Glutamatergic neuron (in vitro differentiated cells): ENCODE results near the gene MMD. TPM values are rescaled to one million over a fixed set of nuclear protein-coding genes. Genes with fewer than 3 reads are reported as not detected.

ENCODE experiments used
- DNase-seq: peaks from one replicate; pipeline ENCODE4 v3.0.0; 2022
- H3K27ac Mint-ChIP-seq: one replicate; pipeline ENCODE4 v1.8.0; 2020; ENCODE audit warnings: mild to moderate bottlenecking, mixed read lengths, inconsistent platforms; ENCODE audit not compliant: unreplicated experiment
- H3K27me3 Mint-ChIP-seq: one replicate; pipeline ENCODE4 v1.8.0; 2020; ENCODE audit warnings: mild to moderate bottlenecking, moderate library complexity, mixed read lengths, inconsistent platforms; ENCODE audit not compliant: unreplicated experiment
- H3K36me3 Mint-ChIP-seq: one replicate; pipeline ENCODE4 v1.8.0; 2020; ENCODE audit warnings: mild to moderate bottlenecking, mixed read lengths, inconsistent platforms; ENCODE audit not compliant: unreplicated experiment
- H3K4me1 Mint-ChIP-seq: one replicate; pipeline ENCODE4 v1.8.0; 2020; ENCODE audit warnings: mild to moderate bottlenecking, low read depth, mixed read lengths, inconsistent platforms; ENCODE audit not compliant: unreplicated experiment
- H3K4me3 Mint-ChIP-seq: one replicate; pipeline ENCODE4 v1.8.0; 2020; ENCODE audit warnings: mild to moderate bottlenecking, mixed read lengths, inconsistent platforms; ENCODE audit not compliant: unreplicated experiment
- H3K9me3 Mint-ChIP-seq: one replicate; pipeline ENCODE4 v1.8.0; 2020; ENCODE audit warnings: mild to moderate bottlenecking, moderate library complexity, mixed read lengths, inconsistent platforms; ENCODE audit not compliant: unreplicated experiment
- total RNA-seq: library from RNA; stranded (reverse); fragmentation: NEBNext Ultra II Directional; extraction: Animal tissue kit (Norgen Biotek cat#: 25700); gene quantifications from one replicate; pipeline ENCODE4 v1.2.1, GENCODE V29; 2021; ENCODE audit not compliant: unreplicated experiment
- TF ChIP-seq, protein P1 (sequence below): fragments of 200-600 bp; sonication (generic); IDR thresholded peaks from one replicate; pipeline ENCODE4 v1.5.0; 2021; ENCODE audit not compliant: partially characterized antibody, unreplicated experiment

Gene MMD
- total RNA-seq, 1 donor from 2014 or later, result 60.6 TPM

- no peak for DNase-seq
- Mint-ChIP-seq H3K27ac (no peak overlapping the region), H3K36me3 (peaks cover 4% of the 10 kb centered on the region), H3K4me1 (peaks cover 4% of the 10 kb centered on the region), H3K27me3 (peaks cover 2% of the 10 kb centered on the region), H3K9me3 (peaks cover 5% of the 10 kb centered on the region), H3K4me3 (no peak overlapping the region)
- TF ChIP-seq, protein P1, sequence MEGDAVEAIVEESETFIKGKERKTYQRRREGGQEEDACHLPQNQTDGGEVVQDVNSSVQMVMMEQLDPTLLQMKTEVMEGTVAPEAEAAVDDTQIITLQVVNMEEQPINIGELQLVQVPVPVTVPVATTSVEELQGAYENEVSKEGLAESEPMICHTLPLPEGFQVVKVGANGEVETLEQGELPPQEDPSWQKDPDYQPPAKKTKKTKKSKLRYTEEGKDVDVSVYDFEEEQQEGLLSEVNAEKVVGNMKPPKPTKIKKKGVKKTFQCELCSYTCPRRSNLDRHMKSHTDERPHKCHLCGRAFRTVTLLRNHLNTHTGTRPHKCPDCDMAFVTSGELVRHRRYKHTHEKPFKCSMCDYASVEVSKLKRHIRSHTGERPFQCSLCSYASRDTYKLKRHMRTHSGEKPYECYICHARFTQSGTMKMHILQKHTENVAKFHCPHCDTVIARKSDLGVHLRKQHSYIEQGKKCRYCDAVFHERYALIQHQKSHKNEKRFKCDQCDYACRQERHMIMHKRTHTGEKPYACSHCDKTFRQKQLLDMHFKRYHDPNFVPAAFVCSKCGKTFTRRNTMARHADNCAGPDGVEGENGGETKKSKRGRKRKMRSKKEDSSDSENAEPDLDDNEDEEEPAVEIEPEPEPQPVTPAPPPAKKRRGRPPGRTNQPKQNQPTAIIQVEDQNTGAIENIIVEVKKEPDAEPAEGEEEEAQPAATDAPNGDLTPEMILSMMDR, result no peak
Observed at GRCh38 chr17:55416000-55416399, 5.6 kb downstream of the MMD start.

DNA sequence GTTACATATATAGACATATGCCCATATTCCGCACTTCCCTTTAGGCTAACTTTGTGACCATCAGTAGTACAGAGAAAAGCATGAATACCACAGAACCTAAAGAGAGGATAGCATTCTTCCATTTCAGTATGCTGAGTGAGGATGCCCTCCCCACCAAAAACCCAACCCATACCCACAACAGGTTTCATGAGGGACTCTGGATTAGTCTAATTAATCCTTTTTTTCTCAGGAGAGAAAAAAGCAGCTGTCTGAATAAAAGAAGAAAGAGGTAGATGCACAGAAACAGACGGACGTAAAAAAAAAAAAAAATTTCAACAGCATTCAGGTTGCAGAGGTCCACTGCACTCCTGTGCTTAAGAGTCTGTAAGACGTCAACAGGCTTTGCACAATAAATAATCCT, 6.7 kb downstream of the MMD start:
- peaks cover 3% of the 10 kb centered on the region for H3K9me3 Mint-ChIP-seq
- no peak overlapping the region for H3K4me3 Mint-ChIP-seq
- TF ChIP-seq, protein P1, result no peak
- H3K27me3 Mint-ChIP-seq, result no peaks in the 10 kb centered on the region
- H3K27ac Mint-ChIP-seq, result no peak overlapping the region
- H3K36me3 Mint-ChIP-seq, result peaks cover 4% of the 10 kb centered on the region
- DNase-seq, result no peak
- H3K4me1 Mint-ChIP-seq, result peaks cover 3% of the 10 kb centered on the region

GRCh38 chr17:55413825-55414489, 7.7 kb downstream of the MMD start:
- Mint-ChIP-seq H3K4me1 (no peaks in the 10 kb centered on the region), H3K9me3 (peaks cover 1% of the 10 kb centered on the region), H3K27me3 (no peaks in the 10 kb centered on the region), H3K36me3 (peaks cover 4% of the 10 kb centered on the region), H3K27ac (no peak overlapping the region), H3K4me3 (no peak overlapping the region)
- TF ChIP-seq, protein P1, result no peak
- DNase-seq, result no peak

DNA sequence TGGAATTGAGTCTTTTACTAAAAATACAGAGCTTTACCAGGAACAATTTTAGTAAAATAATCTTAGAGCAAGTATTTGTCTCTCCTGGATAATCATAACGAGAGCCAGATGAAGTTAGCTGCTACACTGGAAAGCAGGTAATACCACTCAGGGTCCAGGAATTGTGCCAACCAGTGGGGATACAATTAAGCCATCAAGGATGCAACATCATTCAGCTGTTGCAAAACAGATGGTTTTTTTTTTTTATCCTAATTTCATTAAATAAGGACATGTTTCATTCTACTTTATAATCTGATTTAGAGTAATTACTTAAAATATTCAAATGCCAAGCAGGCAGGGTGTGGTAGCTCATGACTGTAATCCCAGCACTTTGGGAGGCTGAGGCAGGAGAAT, 10.2 kb downstream of the MMD start:
- Mint-ChIP-seq H3K27ac (no peak overlapping the region), H3K36me3 (no peaks in the 10 kb centered on the region), H3K4me3 (no peak overlapping the region), H3K27me3 (no peaks in the 10 kb centered on the region), H3K4me1 (no peaks in the 10 kb centered on the region), H3K9me3 (no peaks in the 10 kb centered on the region)
- TF ChIP-seq, protein P1, result no peak
- DNase-seq, result no peak

GRCh38 chr17:55410722-55411462, 10.7 kb downstream of the MMD start:
- TF ChIP-seq, protein P1, result no peak
- Mint-ChIP-seq H3K27ac (no peak overlapping the region), H3K9me3 (no peaks in the 10 kb centered on the region), H3K4me1 (no peaks in the 10 kb centered on the region), H3K27me3 (no peaks in the 10 kb centered on the region), H3K36me3 (no peaks in the 10 kb centered on the region), H3K4me3 (no peak overlapping the region)
- DNase-seq, result no peak
